ENCODE measurements around the gene HTRA3. TPM values are rescaled to one million over a fixed set of nuclear protein-coding genes. Genes with fewer than 3 reads are reported as not detected.

HTRA3 gene
- total RNA-seq, 4 donors from 2014 or later = 56.1 to 82.2 (median 67.2) TPM

DNA sequence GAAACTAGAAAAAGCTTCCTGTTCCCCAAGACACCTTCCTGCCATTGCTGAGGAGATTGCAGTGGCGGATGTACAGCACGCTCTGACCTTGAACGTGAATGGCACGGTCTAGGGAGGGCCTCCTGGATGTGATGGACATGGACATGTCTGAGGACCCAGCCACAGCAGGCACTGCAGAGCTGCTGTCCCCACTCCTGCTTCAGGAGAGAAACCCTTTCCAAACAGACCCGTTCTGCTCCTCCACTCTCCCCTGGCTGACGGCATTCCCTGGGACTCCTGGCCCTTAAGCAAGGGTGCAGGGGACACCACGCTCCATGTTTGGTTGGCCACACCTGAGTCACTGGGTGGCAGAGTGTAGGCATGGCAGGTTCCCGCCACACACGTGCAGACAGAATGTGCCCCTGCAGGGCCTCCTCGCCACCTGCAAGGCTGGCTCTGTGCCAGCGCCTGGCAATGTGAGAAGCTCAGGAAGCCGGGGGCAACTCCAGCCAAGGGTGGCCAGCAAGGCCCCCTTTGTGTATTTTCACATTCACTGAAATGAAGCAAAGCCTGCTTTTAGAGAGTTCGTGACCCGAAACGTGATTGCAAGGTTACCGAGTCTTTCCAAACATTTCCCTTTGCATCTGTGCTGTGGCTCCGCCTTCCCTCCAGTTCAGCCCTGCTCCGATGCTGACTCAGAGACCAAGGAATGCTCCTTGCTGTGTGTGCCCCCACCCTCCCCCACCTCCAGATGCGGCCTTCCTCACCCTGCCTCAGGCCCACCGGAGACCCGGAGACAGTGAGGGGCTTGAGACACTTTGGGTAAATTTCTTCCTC lies 46.1 kb downstream of the HTRA3 start:
- no peaks in the 10 kb centered on the region for H3K36me3 ChIP-seq
- peaks cover 31 to 48% (median 42%) of the 10 kb centered on the region in 4 donors for H3K4me1 ChIP-seq
- H3K27ac ChIP-seq (replicated peaks in 1 of 4) = peak overlapping the region; percentile 56 to 69 (median 64)
- 22% methylated on average over 14 of the region's 21 CpGs for WGBS
- H3K9me3 ChIP-seq = no peaks in the 10 kb centered on the region
- DNase-seq (ENCODE audit: extremely low spot score) = no peak
- TF ChIP-seq POLR2AphosphoS5 (IDR thresholded peaks at IDR 0.05) (peak; percentile 37 to 71), EP300 (IDR thresholded peaks at IDR 0.05) (no peak)
- TF ChIP-seq, protein P1, sequence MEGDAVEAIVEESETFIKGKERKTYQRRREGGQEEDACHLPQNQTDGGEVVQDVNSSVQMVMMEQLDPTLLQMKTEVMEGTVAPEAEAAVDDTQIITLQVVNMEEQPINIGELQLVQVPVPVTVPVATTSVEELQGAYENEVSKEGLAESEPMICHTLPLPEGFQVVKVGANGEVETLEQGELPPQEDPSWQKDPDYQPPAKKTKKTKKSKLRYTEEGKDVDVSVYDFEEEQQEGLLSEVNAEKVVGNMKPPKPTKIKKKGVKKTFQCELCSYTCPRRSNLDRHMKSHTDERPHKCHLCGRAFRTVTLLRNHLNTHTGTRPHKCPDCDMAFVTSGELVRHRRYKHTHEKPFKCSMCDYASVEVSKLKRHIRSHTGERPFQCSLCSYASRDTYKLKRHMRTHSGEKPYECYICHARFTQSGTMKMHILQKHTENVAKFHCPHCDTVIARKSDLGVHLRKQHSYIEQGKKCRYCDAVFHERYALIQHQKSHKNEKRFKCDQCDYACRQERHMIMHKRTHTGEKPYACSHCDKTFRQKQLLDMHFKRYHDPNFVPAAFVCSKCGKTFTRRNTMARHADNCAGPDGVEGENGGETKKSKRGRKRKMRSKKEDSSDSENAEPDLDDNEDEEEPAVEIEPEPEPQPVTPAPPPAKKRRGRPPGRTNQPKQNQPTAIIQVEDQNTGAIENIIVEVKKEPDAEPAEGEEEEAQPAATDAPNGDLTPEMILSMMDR (IDR thresholded peaks at IDR 0.05) = peak in 1 of 3 experiments; percentile 20
- intact Hi-C loops (cut with DNase I) = loop anchor here (5.0 kb wide), 2 partner anchors 38 to 87 kb away; no protein-coding TSS in a partner anchor
- H3K4me3 ChIP-seq = peak overlapping the region in 1 of 4 donors; percentile 30
- H3K27me3 ChIP-seq = no peaks in the 10 kb centered on the region

- Histone ChIP-seq H3K4me1 (peaks cover 34 to 51% (median 47%) of the 10 kb centered on the region in 4 donors), H3K36me3 (no peaks in the 10 kb centered on the region), H3K4me3 (no peak overlapping the region), H3K27me3 (no peaks in the 10 kb centered on the region), H3K9me3 (no peaks in the 10 kb centered on the region), H3K27ac (replicated peaks in 1 of 4) (peak overlapping the region; percentile 56 to 69 (median 64))
- intact Hi-C loops (cut with DNase I) = loop anchor here (5.0 kb wide), 2 partner anchors 39 to 86 kb away; no protein-coding TSS in a partner anchor
- TF ChIP-seq EP300 (IDR thresholded peaks at IDR 0.05) (no peak), POLR2A (IDR thresholded peaks at IDR 0.05; ENCODE audit: low read depth) (no peak), POLR2AphosphoS5 (IDR thresholded peaks at IDR 0.05) (no peak)
- TF ChIP-seq, protein P1 (IDR thresholded peaks at IDR 0.05) = no peak
- WGBS = 76% methylated on average over 8 of the region's 10 CpGs
- DNase-seq (ENCODE audit: extremely low spot score) = no peak
These were observed 46.8 kb downstream of the HTRA3 start for GRCh38 chr4:8316251-8316771.

DNA sequence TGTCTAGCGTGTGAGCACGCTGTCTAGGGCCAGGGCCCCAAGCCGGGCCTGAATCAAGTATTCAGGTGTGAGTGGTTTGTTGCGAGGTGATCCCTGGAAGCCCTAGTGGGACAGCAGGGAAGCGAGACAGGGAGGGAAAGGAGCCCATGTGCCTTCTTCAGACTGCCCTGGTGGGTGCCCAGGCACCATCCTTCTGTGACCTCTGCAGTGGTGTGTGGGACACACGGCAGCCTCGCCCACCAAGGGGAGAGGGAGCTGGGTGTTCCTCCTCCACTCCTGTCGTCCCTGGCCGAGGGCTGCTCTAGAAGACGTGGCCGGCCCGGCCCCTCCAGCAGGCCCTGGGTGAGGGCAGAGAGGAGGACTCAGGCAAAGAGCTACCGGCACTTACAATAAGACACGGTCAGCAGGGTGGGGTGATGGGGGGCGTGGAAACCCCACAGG lies 47.4 kb downstream of the HTRA3 start:
- intact Hi-C loops (cut with DNase I) = loop anchor here (5.0 kb wide), 2 partner anchors 40 to 85 kb away; no protein-coding TSS in a partner anchor
- TF ChIP-seq, protein P1 (IDR thresholded peaks at IDR 0.05) = no peak
- TF ChIP-seq POLR2A (IDR thresholded peaks at IDR 0.05; ENCODE audit: low read depth) (no peak), EP300 (IDR thresholded peaks at IDR 0.05) (no peak), POLR2AphosphoS5 (IDR thresholded peaks at IDR 0.05) (no peak)
- Histone ChIP-seq H3K27me3 (no peaks in the 10 kb centered on the region), H3K36me3 (no peaks in the 10 kb centered on the region), H3K4me1 (peaks cover 34 to 51% (median 47%) of the 10 kb centered on the region in 4 donors), H3K27ac (replicated peaks in 1 of 4) (peak overlapping the region in 2 of 4 donors; percentile 56 to 61), H3K9me3 (no peaks in the 10 kb centered on the region), H3K4me3 (no peak overlapping the region)
- DNase-seq (ENCODE audit: extremely low spot score) = no peak
- WGBS = 92% methylated on average over 9 of the region's 15 CpGs

- DNase-seq (ENCODE audit: extremely low spot score) = no peak
- H3K4me1 ChIP-seq = peaks cover 34 to 51% (median 47%) of the 10 kb centered on the region in 4 donors
- TF ChIP-seq EP300 (IDR thresholded peaks at IDR 0.05) (no peak), POLR2AphosphoS5 (IDR thresholded peaks at IDR 0.05) (no peak), POLR2A (IDR thresholded peaks at IDR 0.05; ENCODE audit: low read depth) (no peak)
- TF ChIP-seq, protein P1 (IDR thresholded peaks at IDR 0.05) = no peak
- peak overlapping the region in 1 of 4 donors; percentile 85 for H3K27ac ChIP-seq (replicated peaks in 1 of 4)
- WGBS = 87% methylated on average over 6 of the region's 6 CpGs
- no peaks in the 10 kb centered on the region for H3K9me3 ChIP-seq
- intact Hi-C loops (cut with DNase I) = loop anchor here (5.0 kb wide), 2 partner anchors 40 to 85 kb away; no protein-coding TSS in a partner anchor
- H3K4me3 ChIP-seq = no peak overlapping the region
- H3K27me3 ChIP-seq = no peaks in the 10 kb centered on the region
- no peaks in the 10 kb centered on the region for H3K36me3 ChIP-seq
These were observed 47.9 kb downstream of the HTRA3 start for GRCh38 chr4:8317474-8317873.

Data from esophagus muscularis mucosa (tissue), 4 donors.